Jurkat, Clone E6-1 (cell line): ENCODE data around the gene DENND6B.
A peak's percentile ranks its signal among the peaks of the same experiment; 100 is the strongest.
"Not testable (repeated sequence)": the region's sequence is repeated elsewhere in the genome, so short reads cannot be mapped to it uniquely, and the experiment has no call there.

Experiments used
- DNase-seq: peaks from one replicate; pipeline ENCODE4 v3.0.0-alpha.2; 2011; ENCODE audit warnings: low read depth, low spot score
- H3K4me3 ChIP-seq: 2 replicates; pipeline ENCODE4 v1.5.1; 2011; ENCODE audit warnings: mild to moderate bottlenecking, low read length, control low read depth, moderate library complexity

The DENND6B gene

DNA sequence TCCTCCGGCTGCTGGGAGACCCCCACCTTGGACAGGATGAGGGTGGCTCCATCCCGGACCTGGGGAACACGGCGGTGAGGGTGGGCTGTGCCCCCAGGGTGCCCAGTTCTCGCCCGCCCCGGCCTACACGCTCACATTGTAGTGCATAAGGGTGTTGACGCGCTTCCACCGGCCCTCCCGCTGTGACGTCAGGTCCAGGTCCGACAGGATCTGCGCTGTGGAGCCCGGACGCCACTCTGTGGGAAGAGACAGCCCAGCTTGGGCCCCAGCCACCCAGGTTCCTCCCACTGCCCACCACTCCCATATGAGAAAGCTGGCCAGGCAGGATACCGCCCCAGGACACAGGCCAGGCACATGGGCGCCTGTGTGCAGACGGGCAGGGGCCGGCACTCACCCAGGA lies 48.4 kb downstream of the DENND6B start:
- no peak overlapping the region for H3K4me3 ChIP-seq

DNA sequence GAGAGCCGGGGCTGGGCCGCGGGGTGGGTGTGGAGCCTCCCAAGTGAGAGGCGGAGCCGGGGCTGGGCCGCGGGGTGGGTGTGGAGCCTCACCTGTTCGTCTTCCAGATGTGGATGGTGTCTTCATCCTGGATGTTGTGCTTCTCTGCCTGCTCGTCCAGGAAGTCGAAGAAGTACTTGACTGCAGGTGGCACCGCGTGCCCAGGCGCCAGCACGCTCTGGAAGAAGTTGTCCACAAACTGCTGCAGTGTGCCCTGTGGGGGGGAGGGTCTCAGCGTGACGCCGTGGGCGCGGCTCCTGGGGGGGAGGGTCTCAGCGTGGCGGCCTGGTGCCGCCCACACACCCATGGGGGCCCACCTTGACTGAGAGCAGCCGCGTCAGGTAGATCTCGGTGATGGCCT lies 49.1 kb downstream of the DENND6B start:
- peak; percentile 10 for DNase-seq

More for the DNA sequence above, 48.4 kb downstream of the DENND6B start:
- DNase-seq: no peak

DNA sequence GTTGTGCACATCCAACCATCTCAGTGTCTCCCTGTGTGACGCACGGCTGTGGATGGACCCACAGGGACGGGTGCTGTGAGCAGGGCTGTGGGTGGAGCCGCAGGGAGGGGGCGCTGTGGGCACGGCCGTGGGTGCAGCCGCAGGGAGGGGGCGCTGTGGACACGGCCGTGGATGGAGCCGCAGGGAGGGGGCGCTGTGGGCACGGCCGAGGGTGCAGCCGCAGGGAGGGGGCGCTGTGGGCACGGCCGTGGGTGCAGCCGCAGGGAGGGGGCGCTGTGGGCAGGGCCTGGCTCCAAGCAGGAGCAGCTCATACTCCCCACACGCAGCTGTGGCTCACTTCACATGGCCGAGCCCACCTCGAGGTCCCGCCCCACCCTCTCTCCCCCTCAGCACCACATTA lies 50.7 kb downstream of the DENND6B start:
- peak; percentile 32 for DNase-seq

More for the DNA sequence above, 49.1 kb downstream of the DENND6B start:
- no peak overlapping the region for H3K4me3 ChIP-seq

DNA sequence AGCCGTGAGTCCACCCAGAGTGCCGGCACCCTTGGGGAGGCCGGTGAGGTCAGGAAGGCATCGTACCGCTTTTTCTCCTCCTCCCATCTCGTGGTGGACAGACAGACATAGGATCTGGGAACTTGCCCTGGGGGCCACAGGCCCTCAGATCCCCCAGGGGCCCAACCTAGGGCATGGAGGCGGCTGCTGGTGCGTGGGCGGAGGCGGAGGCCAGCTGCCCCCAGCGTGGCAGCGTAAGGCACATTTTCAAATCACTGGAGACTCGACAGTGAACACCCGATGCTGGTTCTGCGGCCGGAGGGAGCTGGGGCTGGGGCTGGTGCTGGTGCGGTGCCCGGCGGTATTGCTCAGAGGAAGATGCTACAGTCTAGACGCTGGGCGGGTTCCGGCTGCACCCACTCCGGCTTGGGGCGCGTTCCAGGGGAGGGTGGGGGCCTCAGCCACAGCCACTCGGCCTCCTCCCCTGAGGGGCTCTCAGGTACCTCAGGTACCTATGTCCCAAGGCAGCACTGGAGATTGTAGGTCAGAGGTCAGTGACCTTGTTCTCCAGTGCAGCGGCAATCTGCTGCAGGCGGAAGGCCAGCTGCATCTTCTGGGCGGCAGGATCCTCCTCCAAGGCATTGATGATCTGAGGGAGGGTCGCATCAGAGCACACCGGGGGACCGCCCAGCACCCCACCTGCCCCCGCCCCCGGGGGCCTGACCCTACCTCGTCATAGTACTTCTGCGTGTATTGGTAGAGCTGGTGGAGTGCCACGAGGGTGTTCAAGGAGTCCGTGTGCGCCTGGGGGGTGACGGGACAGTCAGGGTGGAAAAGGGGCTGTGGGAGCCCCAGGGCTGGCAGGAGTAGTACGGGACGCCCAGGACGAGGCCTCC lies 51.4 kb downstream of the DENND6B start:
- no peak for DNase-seq
- no peak overlapping the region for H3K4me3 ChIP-seq

More for the DNA sequence above, 50.7 kb downstream of the DENND6B start:
- H3K4me3 ChIP-seq: no peak overlapping the region

DNA sequence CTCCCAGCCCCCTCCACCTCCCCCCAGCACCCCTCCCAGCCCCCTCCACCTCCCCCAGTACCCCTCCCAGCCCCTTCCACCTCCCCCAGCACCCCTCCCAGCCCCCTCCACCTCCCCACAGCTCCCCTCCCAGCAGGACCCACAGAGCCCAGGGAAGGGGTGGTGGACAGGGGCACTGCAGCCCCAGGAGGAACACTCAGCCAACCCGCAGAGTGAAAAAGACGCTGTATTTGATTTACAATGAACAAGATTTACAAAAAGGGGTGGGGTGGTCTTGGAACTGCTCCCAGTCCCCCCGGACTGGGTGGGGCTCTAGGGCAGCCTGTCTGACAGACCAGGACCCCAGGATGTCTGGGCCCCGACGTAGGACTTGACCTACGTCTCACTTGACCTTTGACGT lies 52.0 kb downstream of the DENND6B start:
- no peak for DNase-seq
- H3K4me3 ChIP-seq: no peak overlapping the region

DNA sequence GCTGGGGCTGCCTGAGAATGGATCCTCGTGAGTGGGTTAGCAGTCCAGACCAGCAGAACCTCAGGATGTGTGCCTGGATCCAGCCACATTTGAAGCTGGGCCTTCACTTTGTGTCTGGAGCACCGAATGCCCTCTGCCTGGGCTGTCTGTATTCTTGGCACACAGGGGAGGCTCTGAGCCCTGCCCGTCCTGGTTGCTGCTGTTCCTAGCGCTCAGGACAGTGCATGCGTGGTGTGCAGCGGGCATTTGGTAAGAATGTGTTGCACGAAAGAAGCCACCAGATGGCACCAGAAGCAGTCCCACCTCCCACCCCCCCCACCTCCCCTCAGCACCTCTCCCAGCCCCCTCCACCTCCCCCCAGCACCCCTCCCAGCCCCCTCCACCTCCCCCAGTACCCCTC lies 52.5 kb downstream of the DENND6B start:
- peak; percentile 54 for DNase-seq
- H3K4me3 ChIP-seq: no peak overlapping the region

DNA sequence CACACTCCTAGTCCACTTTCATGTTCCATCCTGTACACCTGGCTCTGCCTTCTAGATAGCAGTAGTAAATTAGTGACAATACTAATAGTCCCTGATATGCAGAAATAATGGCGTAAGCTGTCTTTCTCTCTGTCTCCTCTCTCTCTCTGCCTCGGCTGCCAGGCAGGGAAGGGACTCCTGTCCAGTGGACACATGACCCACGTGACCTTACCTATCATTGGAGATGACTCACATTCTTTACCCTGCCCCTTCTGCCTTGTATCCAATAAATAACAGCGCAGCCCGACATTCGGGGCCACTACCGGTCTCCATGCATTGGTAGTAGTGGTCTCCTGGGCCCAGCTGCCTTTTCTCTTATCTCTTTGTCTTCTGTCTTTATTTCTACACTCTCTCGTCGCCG lies 53.0 kb downstream of the DENND6B start:
- not testable (repeated sequence) for H3K4me3 ChIP-seq

DNA sequence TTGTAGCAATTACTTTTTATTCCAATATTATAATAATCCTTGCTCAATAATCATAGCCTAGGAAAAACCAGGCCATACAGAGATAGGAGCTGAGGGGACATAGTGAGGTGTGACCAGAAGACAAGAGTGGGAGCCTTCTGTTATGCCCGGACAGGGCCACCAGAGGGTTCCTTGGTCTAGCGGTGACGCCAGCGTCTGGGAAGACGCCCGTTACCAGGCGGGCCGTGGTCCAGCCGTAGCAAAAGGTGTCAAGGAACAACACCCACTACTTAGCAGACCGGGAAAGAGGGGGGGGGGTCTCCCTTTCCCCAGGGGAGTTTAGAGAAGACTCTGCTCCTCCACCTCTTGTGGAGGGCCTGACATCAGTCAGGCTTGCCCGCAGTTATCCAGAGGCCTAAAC lies 53.5 kb downstream of the DENND6B start:
- not testable (repeated sequence) for H3K4me3 ChIP-seq, DNase-seq

More for the DNA sequence above, 53.0 kb downstream of the DENND6B start:
- not testable (repeated sequence) for DNase-seq

DNA sequence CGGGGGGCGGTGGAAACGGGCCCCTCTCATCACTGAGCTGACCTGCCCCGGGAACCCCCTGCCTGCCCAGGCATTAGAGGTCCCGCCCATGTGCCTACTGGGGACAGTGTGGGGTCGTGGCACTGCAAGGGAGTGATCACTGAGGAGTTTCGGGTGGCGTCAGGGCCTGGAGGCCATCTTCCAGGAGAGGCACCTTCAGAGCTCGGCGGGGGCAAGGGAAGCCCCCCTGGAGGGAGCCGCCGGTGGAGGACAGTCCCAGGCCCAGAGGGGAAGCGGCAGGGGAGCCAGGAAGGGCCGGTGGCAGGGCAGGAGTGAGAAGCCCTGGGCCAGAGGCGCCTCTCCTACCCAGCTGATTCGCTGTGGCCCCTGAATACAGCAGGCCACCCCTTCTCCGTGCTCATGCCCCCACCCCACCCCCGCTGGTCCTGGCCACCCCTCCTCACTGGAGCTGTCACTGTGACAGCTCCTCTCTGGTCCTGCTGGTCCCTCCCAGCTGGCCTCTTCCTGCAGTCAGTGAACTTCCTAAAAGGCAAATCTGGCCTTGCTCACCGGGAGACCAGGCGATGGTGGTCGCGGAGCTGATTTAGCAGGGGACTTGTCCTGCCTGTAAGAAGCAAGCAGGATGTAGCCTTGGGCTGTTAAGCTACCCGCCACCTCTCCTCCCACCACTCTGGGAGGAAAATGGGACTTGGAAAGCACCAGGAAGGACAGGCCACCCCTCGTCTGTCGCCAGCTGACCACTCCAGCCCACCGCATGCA lies 54.6 kb downstream of the DENND6B start:
- H3K4me3 ChIP-seq: no peak overlapping the region
- DNase-seq: no peak

DNA sequence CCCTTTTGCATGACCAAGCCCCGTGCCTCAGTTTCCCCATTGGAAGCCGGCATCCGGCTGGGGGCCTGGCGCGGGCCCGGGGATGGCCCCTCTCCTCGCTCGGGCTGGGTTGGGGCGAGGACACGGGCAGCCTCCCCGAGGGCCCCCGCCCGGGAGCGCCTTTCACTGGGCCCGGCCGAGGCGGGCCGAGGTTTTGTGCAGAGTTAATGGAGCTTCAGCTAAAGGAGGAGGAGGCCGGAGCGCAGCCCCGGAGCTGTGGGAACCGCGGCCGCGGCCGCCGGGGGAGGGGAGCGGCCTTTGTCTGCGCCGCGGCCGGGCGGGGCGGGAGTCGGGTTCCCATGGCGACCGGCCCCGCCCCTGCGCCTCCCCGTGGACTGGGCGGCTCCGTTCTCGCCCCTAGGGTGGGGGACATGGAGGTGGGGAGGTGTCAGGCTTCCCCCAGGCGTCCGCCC lies 55.3 kb downstream of the DENND6B start:
- DNase-seq: no peak
- peak overlapping the region; percentile 58 for H3K4me3 ChIP-seq

DNA sequence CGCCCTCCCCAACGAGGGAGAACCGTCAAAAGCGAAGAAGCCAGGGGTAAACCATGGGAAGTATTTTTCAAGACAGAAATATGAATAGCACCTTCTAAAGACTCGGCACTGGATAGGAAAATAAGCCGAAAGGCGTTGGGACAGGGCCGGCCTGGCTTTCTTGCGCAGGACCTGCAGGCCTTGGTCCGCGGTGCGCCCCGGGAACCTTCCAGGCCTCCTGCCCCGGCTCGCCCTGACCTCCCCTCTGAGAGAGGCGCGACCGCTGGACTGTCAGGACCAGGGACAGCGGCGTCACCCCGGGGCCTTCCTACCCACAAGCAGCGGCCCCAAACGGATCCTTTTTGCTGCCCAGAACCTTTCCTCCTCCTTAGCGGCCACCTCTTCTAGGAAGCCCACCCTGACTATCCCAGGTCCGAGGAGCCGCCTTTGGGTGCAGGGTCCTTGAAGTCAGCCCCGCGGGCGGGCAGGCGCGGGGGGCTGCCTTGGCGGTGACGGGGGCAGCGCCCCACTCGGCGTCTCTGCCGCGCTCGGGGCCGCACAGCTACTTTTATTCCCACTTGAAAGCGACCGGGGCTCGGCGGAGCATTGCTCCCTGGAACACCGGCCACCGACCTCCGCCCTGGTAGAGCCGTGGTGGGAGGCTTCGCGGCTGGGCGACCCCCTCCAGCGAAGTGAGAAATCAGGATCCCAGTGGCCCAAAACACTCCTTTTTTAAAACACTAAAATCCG lies 56.0 kb downstream of the DENND6B start:
- no peak for DNase-seq

DNA sequence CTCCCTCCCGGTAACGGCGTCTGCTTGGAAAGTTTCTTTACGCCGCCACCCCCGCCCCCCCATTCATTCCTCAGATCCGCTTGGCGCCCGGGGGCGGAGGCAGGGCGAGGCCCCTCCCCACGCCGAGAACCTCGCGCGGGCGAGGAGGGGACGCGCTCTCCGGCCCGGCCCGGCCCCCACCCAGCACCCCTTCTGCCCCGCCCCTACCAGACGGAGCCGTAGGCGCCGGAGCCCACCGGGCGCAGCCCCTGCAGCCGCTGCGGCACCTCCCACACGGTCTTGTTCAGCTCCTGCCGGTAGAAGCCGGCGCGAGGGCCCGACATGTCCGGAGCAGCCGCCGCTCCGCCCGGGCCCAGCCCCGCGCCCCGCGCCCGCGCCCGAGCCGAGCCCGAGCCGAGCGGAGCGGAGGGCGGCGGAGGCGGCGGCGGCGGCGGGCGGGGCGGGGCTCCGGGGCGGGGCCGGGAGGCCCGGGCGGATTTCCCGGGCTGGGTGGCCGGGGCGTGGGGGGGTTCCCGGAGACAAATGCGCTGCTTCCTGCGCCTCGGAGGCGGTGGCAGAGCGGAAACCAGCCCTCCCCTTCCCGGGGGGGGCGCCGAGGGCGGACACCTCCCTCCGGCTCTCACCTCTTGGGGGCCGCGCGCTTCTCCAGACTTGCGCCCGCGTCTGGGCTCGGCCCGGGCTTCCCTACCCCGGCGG lies 56.7 kb downstream of the DENND6B start, which contains the start of gene MAPK11:
MAPK11 (minus strand) TSS at position 411 of the 696 bp plus-strand sequence; CDS start at position 323, 88 bp downstream.
- no peak for DNase-seq

More for the DNA sequence above, 56.0 kb downstream of the DENND6B start:
- peak overlapping the region; percentile 58 for H3K4me3 ChIP-seq

DNA sequence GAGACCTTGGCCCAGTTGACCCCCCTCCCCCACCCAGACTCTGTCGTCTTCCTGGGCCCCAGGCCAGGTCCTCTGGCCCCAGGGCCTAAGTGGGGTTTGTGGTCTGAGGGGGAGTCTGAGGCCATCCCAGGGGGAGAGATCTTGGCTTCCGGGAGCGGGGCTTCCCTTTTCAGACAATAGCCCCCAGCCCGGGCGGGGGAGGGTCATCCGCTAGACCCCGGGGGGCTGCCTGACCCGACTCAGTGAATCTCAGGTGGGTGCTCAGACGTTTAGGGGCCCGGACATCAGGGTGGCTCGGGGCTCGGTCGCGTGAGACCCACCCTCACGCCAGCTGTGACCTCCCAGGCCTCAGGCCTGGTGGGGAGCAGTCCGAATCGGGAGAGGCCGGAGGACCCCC lies 57.2 kb downstream of the DENND6B start:
- DNase-seq: no peak
- H3K4me3 ChIP-seq: peak overlapping the region; percentile 58

More for the DNA sequence above, 56.7 kb downstream of the DENND6B start, which contains the start of gene MAPK11:
- peak within 1 kb of the TSS; percentile 58 for H3K4me3 ChIP-seq

DNA sequence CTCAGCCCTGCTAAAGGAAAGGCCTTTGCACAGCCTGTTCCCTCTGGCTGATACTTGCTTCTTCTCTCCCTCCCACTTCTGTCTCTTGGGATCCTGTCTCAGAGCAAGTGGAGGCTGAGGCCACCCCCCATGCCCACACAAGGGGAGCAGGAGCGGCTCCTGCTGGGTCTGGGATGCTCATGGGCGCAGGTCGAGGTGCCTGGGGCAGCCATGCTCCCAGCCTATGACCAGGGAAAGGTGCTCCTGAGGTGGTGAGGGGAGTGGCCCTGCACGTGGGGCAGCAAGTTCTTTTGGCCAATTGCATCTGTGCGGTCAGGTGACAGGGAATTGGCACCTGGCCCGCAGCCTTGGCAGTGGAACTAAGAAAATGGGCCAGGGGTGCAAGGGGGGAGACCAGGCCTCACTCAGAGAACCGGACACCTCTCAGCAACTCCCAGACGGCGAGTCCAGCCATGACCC lies 58.1 kb downstream of the DENND6B start:
- H3K4me3 ChIP-seq: no peak overlapping the region
- DNase-seq: no peak

DNA sequence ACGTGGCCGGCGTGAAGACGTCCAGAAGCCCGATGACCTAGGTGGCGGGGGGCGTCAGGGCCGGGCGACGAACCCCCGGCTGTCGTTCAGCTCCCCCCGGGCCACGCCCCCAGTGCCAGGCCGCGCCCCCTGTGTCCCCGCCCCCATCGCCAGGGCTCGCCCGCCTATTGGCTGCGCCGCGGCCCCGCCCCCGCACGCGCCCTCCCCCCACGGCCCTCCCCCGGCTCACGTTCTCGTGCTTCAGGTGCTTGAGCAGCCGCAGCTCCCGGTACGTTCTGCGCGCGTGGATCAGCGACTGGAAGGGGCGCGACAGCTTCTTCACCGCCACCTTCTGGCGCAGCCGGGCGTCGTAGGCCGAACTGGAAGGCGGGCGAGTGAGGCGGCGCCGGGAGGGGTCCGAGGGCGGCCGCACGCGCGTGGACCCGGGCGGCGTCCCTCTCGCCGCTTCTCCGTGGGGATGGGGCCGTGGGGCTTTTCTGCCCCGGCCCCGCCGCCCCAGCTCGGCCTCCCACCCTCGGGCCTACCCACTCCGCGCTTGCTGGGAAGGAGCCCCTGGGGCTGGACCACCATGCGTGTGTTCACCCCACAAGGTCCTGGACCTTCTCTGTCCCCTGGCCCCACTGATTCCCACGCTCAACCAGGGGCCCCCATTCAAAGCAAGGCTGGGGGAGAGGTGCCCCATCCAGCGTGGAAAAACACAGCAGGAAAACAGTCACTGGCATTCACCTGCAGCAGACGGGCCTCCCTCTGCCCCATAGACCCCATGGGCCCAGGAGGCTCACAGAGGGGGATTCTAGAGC lies 59.0 kb downstream of the DENND6B start:
- DNase-seq: no peak
- no peak overlapping the region for H3K4me3 ChIP-seq

DNA sequence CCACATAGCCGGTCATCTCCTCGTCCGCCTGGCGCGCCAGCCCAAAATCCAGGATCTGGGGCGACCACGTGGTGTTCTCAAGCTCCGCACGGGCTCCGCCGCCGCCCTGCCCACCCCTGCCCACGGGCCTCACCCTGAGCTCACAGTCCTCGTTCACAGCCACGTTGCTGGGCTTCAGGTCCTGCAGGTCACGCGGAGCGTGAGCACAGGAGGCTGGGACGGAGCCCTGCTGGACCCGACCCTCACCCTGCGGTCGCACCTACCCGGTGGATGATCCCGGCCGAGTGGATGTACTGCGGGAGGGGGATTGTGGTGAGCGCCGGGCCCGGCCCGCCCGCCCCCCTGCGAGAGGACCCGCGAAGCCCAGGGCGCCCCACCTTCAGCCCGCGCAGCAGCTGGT lies 59.8 kb downstream of the DENND6B start:
- DNase-seq: no peak
- no peak overlapping the region for H3K4me3 ChIP-seq

DNA sequence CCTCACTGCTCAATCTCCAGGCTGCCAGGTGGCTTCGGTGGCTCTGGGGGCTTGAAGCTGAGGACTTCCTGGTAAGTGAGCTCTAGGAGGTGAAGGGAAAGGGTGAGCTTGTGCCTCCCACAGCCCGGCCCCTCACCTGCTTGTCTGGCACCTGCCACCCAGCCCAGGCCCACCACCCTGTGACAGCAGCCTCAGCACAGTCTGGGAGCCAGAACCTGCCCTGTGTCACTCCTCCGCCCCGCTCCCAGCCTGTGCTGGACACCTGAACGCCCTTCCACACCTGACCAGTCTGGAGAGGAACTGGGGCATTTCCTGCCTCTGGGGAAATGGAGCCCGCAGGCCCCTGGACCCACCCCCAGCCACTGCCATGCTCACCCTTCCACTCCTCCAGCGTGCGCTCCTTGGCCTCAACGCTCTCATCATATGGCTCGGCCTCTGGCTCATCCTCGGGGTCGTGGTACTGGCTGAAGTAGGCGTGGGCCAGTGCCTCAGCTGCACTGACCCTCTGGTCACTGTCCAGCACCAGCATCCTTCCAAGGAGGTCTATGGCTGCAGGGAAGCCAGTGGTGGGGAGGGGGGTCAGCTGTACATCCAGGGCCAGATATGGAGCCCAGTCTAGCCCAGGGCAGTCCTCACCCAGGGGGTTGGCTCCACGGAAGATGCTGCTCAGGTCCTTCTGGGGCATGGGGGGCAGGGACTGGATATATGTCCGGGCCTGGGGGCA lies 61.7 kb downstream of the DENND6B start:
- no peak overlapping the region for H3K4me3 ChIP-seq
- no peak for DNase-seq
